ENCODE measurements around the gene RBPJ. TPM values are rescaled to one million over a fixed set of nuclear protein-coding genes. Genes with fewer than 3 reads are reported as not detected.

The RBPJ gene
- total RNA-seq, 2 donors from 2014 or later = 31.4 to 41.0 TPM

DNA sequence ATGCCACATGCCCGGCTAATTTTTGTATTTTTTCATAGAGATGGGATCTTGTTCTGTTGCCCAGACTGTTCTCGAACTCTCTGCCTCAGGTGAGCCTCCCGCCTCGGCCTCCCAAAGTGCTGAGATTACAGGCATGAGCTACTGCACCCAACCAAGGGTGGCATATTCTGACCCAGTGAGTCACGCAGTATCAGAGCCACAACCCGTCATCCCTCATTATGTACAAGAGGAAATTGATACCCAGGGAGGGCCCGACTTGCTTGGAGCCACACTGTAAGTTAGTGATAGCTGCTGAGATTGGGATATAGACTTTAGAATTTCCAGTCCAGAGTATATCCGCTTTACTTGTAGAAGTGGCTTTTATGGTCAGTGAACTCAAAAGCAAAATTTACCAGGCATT lies 154.9 kb downstream of the RBPJ start:
- no peaks in the 10 kb centered on the region for H3K27me3 ChIP-seq
- H3K36me3 ChIP-seq = no peaks in the 10 kb centered on the region
- no peaks in the 10 kb centered on the region for H3K4me1 ChIP-seq
- DNase-seq (ENCODE audit: low spot score) = no peak
- no peak overlapping the region for H3K27ac ChIP-seq
- no peak overlapping the region for H3K4me3 ChIP-seq
- peaks cover 0 to 4% of the 10 kb centered on the region in 2 donors for H3K9me3 ChIP-seq
- TF ChIP-seq, protein P1, sequence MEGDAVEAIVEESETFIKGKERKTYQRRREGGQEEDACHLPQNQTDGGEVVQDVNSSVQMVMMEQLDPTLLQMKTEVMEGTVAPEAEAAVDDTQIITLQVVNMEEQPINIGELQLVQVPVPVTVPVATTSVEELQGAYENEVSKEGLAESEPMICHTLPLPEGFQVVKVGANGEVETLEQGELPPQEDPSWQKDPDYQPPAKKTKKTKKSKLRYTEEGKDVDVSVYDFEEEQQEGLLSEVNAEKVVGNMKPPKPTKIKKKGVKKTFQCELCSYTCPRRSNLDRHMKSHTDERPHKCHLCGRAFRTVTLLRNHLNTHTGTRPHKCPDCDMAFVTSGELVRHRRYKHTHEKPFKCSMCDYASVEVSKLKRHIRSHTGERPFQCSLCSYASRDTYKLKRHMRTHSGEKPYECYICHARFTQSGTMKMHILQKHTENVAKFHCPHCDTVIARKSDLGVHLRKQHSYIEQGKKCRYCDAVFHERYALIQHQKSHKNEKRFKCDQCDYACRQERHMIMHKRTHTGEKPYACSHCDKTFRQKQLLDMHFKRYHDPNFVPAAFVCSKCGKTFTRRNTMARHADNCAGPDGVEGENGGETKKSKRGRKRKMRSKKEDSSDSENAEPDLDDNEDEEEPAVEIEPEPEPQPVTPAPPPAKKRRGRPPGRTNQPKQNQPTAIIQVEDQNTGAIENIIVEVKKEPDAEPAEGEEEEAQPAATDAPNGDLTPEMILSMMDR (IDR thresholded peaks at IDR 0.05) = no peak

DNA sequence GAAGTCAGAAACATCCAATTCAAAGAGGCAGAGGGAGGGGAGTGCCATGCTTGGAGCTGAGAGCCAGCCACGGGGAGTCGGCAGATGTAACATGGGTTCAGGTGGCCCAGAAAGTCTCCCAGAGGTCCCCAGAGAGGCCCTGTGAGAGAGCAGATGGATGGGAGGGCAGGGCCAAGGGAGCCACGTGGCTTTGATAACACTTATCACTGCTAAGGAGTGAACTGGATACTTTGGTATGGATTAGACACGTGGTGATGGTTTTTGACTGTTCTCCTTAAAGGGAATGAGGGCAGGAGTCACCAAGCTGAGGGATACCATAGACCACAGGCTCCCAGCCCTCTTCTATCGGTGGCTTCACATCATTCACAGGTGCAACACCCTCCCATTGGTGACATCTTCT lies 155.7 kb downstream of the RBPJ start:
- TF ChIP-seq, protein P1 (IDR thresholded peaks at IDR 0.05) = no peak
- Histone ChIP-seq H3K4me3 (no peak overlapping the region), H3K27ac (no peak overlapping the region), H3K27me3 (no peaks in the 10 kb centered on the region), H3K9me3 (peaks cover 0 to 4% of the 10 kb centered on the region in 2 donors), H3K4me1 (no peaks in the 10 kb centered on the region), H3K36me3 (no peaks in the 10 kb centered on the region)
- no peak for DNase-seq (ENCODE audit: low spot score)

DNA sequence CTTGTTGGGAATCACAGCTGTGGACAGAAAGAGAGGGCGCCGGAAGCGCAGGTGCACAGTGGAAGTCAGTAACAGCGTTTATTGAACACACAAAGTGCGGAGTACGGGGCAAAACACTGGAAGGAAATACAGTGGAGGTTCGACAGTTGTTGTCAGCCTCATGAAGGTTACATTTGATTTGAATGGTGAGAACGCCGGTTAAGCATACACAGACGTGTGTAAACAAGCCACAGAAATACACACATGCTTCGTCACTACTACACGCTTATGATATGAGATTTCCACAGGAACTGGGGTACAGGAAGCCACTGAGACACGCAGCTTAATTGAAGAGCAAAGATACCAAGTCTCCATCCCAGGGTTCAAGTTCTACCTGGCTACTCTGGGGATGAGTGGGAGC lies 157.5 kb downstream of the RBPJ start:
- TF ChIP-seq, protein P1 (IDR thresholded peaks at IDR 0.05) = no peak
- DNase-seq (ENCODE audit: low spot score) = no peak
- no peaks in the 10 kb centered on the region for H3K27me3 ChIP-seq
- no peaks in the 10 kb centered on the region for H3K4me1 ChIP-seq
- H3K9me3 ChIP-seq = no peaks in the 10 kb centered on the region
- no peaks in the 10 kb centered on the region for H3K36me3 ChIP-seq
- H3K27ac ChIP-seq = no peak overlapping the region
- no peak overlapping the region for H3K4me3 ChIP-seq

DNA sequence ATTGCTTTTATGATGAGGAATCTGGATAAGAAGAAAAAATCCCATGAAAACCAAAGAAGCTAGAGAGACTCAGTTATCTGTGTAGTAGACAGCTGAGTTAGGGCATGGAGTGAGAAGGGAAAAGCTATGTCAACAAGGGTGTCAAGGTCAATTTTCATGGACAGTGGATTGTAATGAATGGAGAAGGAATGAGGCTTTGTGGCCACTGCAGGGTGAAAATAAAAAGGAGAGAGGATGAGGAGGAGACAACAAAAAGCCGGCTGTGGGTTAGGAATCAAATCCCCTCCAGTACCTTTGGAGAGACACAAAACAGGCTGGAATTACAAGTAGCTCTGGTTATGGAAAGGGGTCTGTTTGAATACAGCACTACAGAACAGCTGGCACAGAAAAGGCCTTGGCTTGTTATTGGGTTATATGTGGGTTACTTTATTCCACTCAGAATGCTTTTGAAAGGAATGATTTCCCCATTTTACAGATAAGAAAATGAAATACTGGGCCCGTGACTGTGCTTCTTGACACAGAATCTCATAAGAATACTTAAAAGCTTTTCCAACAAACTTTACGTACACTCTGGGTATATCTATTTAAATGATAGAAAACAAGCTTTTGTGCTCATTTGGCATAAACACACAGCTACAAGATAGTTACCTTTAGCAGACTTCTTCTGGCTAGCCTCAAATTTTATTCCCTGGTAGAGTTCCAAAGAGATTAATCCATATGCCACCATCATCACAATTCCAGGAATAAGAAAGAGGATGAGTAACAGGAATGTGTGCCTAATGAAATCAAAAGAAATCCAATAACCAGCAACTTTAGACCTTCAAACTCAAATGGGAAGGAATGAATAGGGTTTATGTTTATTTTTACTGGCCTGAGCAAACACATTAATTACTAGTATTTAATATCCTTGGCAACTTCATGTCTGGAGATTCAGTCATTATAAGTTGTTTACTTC lies 162.0 kb downstream of the RBPJ start:
- H3K4me1 ChIP-seq = no peaks in the 10 kb centered on the region
- H3K27ac ChIP-seq = no peak overlapping the region
- H3K36me3 ChIP-seq = no peaks in the 10 kb centered on the region
- no peak overlapping the region for H3K4me3 ChIP-seq
- no peaks in the 10 kb centered on the region for H3K9me3 ChIP-seq
- TF ChIP-seq, protein P1 (IDR thresholded peaks at IDR 0.05) = no peak
- no peak for DNase-seq (ENCODE audit: low spot score)
- no peaks in the 10 kb centered on the region for H3K27me3 ChIP-seq

DNA sequence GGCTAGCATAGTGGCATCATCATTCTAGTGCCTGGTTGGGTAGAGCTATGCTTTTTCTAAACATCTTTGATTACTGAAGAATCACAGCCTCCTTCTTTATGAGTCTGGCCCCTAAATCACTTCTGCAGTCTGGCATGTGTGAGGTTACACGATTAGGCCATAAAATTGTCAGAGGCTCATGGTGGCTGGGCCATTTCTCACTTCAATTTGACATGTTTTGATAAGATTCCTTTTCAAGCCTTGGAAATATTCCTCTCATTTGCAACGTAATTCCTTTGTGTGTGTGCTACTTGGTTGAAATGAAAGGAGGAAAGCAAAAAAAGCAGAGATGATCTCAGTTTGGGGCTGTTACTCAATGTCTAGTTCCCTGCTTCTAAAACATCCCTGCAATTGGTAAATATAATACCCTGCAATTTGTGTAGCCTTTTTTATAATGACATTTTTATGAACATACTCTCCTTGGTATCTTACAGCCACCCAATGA lies 163.3 kb downstream of the RBPJ start:
- Histone ChIP-seq H3K27me3 (no peaks in the 10 kb centered on the region), H3K27ac (no peak overlapping the region), H3K36me3 (no peaks in the 10 kb centered on the region), H3K4me1 (no peaks in the 10 kb centered on the region), H3K9me3 (no peaks in the 10 kb centered on the region), H3K4me3 (no peak overlapping the region)
- no peak for DNase-seq (ENCODE audit: low spot score)
- TF ChIP-seq, protein P1 (IDR thresholded peaks at IDR 0.05) = no peak

All from right atrium auricular region (tissue), 2 donors.